ENCODE measurements around the gene MAN2A1.

MAN2A1 gene

DNA sequence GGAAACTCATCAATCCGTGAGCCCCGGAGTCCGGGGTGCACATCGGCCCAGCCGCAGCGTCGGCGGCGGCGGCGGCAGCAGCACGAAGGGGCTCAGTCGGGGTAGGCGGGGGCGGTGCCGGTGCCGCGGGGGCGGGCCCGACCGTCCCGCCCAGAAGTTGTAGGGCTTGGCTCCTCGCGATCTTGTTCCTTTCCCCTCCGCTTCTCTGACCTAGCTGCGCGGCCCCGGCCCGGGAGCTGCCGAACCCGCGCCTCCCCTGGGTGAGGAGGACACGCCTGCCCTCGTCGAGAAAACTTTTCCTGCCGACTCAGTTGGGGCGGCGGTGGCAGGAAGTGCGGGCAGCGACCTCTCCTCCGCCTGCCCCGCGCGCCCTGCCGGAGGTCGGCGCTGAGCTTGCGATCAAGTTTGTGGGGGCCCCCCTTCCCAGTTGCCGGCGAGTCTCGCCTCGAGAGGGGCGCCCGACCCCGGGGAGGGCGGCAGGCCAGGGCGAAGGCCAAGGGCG, at the start of gene MAN2A1:
MAN2A1 (plus strand) TSS at position 188 of the 502 bp plus-strand sequence. CDS start 491 bp downstream, outside the sequence.
- peak; percentile 82 for DNase-seq

DNA sequence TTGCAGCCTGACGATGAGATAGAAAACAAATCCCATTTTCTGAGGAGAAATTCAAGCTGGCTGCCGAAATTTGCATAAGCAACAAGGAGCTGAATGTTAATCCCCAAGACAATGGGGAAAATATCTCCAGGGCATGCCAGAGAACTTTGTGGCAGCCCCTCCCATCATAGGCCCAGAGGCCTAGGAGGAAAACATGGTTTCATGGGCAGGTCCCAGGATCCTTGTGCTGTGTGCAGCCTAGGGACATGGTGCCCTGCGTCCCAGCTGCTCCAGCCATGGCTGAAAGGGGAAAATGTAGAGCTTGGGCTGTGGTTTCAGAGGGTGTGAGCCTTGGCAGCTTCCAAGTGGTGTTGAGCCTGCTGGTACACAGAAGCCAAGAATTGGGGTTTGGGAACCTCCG, 48.8 kb upstream of the MAN2A1 start:
- DNase-seq = no peak

DNA sequence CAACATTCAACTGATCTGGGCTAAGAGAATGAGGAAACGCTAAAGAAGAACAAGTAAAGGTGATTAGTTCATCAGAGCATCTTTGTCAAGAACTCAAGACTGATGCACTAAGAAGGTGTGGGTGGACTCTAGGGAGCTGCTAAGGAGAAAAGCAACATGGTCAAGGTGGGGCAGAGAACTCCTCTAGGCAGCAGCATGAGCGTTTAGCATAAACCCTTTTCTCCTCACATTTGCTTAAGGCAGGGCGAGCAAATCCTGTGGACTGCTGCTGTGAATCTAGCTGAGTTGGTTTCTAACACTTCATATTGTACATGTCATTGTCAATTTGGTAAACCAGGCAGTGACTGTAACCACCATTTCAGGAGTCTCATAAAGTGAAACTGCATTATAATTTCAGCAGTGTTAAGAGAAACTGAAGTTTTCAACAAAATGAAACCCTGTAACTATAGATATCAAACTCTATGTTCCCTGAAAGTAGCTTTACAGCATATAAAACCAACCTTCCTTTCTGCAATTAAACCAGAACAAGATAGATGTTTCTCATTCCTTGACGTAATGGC, 45.9 kb upstream of the MAN2A1 start:
- no peak for DNase-seq

DNA sequence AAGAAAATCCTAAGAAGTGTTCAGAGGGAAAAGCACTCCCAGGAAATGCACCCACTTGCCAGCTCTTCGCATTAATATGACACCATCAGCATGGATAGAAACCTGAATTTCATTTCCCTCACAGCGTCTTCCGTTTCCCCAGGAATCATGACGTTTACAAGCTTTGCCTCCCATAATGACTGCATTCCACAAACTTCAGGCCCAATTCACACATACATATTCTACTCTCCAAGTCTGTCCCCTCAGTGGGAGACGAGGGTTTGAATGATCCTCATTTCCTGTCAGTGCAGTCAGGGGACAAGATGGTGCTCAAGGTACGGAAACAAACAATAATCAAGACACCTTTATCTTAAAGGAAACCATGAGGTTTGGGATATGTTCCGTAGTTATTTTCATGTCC, 44.9 kb upstream of the MAN2A1 start:
- no peak for DNase-seq

DNA sequence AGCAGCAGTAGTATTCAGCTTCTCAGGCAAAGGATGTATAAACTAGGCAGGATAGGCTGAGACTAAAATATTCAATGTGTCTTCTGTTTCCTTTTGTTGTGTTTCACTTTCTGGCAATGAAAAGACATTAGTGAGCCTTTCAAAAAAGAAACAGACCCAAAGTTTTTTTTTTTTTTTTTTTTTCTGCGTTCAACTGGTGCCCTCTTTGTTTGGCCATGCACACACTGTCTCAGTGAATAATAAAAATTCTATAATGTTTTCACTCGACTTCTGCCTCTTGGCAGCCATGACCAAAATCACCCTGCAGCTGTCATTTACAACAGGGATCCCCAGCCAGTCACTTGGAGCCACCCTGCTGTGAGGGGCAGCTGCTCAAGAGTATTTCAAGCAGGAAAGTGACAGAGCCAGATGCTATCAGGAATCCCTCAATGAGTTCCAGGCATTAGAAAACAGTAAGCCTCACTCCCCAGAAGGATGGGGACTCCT, 44.0 kb upstream of the MAN2A1 start:
- DNase-seq = no peak

DNA sequence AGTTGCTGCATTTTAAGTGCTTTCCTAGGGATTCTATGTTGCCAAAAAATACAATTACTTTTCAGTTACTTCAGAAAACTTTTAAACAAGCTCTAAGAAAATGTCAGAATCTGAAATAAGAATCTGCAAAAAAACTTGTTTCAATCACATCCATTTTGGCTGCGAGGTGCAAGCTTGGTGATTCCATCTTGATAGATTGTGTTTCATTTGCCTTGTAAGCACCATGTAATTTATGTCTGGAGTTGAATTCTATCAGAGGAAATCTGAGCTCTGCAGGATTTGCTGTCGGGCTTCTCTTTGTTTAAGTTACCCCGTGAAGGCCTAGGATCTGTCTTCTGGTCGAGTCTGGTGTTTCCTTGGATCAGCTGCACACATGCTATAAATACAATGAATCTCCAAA, 40.4 kb upstream of the MAN2A1 start:
- DNase-seq = no peak

DNA sequence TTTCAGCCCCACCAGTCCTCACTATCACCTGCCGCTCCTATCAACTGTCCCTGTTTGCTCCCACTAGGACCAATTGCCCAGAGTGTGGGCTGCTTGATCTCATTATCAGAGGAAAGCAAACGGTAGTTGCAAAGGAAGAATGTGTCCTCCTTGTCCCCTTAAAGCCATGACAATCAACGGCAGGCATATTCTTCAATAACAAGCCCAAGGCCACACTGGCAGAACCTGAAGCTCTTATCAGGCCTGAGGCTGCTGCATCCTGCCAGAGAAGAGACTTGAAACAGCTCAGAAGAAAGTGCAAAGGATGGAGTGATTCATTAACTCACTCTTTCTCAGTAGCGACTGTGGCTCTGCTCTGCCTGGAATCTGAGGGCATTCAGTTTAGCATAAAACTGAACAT, 39.2 kb upstream of the MAN2A1 start:
- DNase-seq = no peak

DNA sequence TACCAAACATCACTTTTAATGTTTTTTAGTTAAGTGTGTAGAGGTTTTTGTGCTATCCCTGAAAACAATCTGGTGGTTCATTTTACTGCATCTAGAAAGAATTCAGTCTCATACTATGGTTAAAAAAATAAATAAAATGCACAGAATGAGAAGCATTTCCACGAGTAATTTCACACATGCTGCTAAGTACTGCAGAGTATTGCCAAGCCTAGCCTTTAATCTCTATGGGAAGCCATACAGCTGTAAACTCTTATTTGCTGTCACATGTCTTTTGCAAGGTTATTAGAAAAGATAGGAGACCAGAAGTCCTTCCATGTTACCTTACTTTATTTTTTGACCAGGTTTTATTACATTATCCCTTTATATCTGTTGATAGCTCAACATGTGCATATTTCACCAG, 37.6 kb upstream of the MAN2A1 start:
- no peak for DNase-seq

DNA sequence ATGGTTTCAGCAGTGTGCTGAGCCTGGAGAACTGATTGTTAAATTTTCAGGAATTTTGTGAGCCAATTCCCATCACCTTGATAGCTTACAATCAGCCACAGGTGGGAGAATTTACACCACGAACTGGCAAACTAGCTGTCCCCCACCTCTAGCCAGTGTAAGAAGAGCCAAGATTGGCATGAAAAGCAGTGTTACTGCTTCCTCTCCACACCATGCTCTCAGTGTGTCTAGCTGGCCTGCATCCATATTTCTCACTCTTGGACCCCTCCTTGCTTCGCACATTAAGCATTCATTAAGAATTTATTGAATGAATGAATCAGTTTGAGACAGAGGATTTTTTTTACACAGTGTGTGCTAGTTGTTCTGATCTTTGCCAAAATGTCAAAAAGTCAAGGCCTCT, 36.7 kb upstream of the MAN2A1 start:
- DNase-seq = no peak

DNA sequence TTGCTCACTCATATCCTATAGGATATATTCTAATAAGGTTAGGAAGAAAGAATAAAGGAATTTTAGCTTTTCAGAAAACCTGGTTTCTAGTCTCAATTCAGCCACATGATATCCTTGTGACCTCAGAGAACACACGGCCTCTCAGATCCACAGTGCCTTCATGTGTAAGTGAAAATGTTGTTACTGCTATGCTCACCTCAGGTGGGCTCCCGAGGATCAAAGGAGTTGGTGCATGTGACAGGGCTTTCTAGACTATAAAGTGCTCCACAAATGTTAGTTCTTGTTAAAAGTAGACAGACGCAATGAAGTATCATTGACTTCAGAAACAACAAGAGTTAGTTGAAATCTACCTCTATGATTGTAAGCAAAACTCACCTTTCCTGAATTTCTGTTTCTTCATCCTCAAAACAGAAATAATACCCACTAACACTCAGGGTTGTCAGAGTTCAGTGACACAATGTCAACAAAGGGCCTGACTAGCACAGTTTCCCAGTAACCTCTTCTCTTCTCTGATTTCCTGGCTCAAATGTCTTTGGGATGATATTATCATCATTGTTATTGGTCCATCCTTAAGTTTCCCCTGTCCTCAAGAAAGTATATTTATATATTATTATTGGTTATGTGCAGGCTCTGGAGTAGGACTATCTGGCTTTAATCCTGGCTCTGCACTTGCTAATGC, 36.0 kb upstream of the MAN2A1 start:
- DNase-seq = no peak

DNA sequence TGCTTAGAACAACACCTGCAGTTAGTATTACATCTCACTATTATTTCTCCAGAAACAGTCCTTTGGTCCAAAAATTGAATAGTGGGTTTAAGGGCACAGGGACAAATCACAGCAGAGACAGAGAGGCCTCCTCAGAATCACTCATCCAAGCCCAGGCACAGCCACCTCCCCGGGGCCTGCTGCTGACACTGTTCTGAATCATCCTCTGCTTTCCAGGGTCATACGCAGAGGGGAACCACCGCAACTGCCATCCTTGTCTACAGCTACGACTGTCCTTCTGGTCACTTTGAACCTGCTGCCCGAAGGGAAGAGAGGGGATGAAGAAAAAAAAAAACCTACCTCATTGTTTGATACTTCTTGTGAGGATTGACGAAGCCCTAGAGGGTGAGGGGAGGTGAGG, 35.3 kb upstream of the MAN2A1 start:
- no peak for DNase-seq

DNA sequence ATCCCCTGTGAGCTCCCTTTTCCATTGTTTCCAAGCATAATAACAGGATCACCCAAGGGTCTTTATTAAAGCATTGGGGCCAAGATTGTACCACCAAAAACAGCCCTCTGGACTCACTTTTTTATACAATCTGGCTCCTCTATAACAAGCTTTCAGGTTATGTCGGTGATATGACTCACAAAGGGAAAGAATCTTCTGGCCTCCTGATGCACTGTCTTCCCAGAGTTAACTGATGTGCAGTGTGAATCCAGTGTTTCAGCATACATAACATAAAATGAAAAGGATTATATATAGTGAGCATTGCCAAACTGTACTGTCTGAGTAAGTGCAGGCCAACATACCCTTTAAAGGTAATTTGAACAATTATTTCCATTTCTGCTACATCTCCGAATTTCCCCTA, 33.9 kb upstream of the MAN2A1 start:
- DNase-seq = no peak

DNA sequence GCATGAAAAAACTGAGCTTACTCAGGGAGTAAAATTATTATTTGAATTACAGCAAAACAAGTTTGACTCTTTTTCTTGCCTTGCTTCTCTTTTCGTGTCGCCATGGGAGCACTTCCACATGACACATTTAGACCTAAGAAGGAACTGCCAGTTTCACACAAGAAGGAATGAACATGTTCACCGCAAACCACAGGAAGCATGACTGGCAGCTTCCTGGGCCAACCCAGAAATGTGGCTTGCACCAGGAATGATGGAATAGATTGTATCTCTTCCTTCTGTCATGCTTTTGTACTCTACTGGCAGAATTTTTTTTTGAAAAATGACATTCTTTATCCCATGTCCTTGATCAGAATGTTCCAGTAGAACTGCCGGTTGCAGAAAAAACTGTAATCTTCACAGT, 32.9 kb upstream of the MAN2A1 start:
- DNase-seq = peak; percentile 16

DNA sequence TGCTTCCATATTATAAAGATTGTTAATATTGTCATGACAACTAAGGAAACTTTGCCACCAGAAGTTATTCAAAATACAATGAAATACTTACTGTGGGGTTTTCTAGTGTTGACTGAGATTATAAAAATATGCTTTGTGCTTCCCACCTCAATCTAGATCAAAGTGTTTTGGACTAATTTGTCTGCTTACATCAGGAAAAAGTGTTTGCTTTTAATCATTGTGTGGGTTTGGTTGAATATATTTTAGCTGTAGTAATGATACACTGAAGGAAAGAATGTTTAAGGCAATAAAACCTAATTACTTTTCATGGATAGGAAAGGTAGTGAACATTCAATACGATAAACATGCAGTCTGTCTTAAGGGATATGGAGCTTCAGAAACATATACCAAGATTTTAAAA, 29.8 kb upstream of the MAN2A1 start:
- no peak for DNase-seq

DNA sequence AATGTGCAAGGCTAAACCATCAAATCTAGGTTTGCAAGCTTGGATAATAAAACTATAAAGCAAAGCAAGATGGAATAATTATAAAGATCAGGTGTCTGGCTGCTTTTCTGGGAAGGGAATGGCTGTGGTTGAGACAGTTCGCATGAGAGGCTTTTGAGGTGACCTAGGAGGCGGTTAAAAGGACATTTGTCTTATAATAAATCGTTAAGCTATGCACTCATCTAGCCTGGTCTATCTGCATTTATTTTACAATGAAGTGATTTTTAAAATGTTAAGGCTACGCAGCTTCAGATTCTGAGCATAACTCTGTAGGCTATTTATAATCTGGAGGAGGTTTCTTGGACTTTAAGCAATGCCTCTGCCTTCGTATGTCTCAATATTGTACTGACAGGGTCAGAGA, 29.4 kb upstream of the MAN2A1 start:
- DNase-seq = no peak

DNA sequence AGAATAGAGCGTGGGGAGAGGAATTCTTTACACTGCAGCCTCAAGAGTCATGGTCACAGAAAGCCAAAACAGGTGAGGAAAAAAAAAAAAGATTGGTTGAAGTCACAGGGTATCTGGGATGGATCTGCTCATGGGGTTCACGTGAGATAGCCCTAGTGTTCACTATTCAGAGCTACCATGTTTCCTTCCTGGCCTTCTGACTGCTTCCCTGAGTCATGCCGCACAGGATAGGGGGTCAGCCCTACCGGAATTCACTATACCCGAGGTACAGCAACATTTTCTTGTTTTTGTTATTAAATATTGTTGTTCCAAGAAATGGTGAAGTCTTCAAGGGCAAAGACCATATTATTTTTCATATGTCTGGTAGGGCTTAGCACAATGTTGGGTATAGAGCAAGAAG, 21.5 kb upstream of the MAN2A1 start:
- DNase-seq = no peak

DNA sequence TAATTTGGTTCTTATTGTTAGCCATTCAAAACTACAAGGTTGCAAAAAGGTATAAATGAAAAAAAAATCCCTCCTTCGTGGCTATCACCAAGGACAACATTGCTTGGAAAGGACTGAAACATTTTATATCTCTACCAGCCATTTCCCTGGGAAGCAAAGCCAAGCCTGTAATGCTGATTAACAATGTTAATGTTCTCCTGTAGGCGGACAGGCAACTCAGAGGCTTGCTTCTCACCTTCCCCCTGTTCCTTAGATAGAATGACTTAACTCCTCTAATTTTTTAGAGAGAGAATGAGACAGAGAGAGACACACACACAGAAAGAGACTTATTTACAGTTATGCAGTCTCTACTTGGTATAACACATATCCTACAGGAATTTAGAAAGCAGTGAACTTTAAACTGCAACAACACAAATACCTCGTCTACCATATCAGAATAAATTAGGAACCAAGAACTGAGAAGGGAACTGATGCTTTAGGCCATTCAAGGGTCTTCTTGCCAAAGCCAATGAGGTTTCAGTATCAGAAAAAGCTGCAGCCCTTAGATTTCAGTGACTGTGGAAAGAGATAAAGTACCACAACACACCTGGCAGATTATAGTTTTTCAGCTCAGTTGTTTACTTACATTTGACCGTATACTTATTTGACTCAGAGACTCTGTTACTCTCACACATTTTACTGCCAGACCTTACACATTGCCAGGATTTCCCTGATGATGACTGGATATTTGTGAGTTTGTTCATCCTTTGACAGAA, 20.9 kb upstream of the MAN2A1 start:
- no peak for DNase-seq

DNA sequence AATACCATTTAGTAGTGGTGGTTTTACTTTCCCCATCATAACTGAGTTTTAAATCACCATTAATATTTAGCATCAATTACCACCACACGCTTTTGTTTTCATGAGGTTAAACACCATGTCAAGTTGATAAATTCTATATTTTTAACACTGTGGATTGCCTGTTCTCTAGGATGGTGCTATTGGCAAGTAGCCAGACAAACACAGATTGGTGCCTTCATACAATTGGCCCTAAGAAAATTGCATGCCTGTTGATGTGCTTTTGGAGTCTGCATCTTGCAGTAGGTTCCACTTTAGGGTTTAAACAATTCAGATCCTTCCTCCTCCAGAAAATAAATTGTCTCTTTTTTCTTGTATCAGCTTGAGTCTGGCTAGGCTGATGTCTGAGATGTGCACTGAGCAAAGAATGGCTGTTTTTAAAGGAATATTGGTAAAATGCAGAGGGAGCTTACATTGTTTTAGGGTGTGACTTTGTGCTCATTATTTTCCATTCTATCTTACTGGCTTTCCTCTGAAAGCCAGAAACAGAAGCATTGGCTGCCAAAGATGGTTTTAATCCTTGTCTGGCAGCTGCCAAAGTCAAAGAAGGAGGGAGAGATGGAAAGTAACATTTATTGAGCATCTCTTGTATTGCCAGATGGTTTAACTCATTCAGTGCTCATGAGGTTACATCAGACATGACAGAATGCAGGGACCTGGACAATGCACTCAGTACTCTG, 19.6 kb upstream of the MAN2A1 start:
- DNase-seq = no peak

DNA sequence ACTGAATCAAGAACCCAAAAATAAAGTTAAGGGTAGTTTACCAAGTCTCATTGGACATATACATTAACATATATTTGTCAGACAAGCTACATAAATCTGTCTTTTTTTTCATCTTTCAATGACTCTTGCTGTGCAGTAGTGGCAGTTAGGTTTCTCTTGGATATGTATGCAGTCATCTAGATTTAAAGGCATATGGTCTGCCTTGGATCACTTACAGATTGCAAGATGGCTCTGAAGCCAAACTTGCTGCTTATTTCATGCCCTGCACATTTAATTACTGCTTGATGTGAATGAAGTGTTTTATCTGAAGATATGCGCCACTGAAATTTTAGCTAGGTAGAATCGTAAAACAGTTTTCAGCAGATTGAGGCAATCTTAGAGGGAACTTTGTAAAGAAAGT, 18.6 kb upstream of the MAN2A1 start:
- no peak for DNase-seq

DNA sequence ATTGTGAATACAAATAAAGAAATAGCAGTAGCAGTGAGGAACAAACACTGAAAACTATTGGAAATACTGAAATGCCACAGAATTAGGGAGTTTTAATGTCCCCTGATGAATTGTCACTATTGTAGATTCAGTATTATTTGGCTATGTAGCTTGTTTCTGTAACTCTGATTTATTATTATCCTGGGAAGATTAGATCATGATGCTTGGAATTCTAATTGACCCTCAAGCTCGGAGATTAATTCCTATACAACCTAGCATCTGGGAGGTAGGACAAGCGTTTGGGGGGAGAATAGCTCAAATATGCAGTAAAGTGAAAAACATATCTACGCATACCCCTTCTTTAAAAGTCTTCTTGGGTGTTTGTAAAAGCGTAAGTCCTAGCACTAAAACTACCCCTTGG, 15.1 kb upstream of the MAN2A1 start:
- no peak for DNase-seq

DNA sequence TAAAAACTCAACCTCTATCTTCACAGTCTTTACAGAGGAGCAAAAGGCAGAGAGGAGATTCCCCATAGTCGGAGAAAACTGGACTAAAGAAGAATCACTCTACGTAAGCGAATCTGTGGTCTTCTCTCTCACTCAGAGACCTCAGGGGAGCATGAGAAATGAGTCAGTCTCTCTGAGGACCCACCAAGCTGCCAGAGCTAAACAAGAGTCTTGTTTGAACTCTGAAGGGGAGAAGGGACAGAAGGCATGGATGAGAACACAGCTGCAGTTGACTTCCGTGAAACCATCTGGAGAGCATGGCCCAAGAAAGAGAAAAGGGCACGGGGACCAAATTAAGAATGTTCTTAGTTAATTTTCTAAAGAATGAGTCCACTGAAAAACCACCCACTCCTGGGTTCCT, 12.8 kb upstream of the MAN2A1 start:
- DNase-seq = no peak

DNA sequence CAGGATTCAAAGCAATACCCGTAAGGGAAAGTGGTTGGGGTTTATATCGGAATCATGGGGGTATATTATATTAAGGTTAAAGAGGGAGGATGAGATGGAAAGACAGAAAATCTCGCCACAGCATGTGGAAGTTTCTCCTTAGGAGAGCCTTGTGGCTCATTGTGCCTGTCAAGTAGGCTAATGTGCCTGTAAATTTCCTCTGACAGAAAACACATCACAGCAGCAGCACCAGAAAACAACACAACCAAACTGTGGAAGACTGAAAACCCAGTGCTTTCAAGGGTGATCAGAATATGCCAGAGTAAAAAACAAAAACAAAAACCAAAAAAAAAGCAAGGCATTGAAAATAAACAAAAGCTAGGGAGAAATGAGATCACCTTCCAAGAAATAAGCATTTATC, 11.3 kb upstream of the MAN2A1 start:
- DNase-seq = no peak

DNA sequence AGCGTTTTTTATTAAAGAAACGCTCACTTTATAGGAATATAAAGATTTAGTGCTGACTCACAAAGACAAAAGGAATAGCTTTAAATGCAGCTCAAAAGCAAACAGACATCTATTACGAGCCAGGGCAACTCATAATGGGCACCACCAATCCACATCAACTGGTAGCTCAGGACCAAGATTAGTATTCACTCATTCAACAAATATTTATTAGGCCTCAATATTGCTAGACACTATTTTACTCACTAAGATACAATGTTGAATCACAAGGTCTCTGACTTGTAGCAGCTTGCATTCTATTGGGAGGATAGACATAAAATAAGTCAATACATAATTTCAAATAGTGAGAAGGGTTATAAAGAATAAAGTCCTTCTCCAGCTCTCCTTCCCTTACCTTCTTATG, 8.0 kb upstream of the MAN2A1 start:
- DNase-seq = no peak

DNA sequence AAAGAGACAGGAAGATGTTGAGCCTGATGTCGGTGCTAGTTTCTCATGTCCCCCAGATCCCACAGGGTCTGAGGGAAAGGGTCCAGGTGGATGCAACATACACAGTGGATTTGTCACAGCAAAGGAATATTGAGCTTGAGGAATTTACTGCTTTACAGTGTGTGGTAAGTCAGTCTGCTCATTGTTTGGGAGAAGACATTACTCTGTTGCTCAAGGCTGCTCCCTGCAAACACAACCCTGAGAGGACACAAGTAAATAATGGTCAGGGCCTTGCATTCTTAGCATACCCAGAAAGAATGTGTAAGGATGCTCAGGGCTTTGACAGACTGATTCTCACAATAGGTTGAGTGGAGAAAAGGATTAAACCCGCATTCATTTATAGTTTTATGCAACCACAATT, 7.3 kb upstream of the MAN2A1 start:
- no peak for DNase-seq

All from activated CD8-positive, alpha-beta memory T cell treated with anti-CD3 and anti-CD28 coated beads, Interleukin-2, amount 50 U/mL, for 4 hours (primary cell).